Measurements from ENCODE around the gene F10. TPM values are rescaled to one million over a fixed set of nuclear protein-coding genes. Genes with fewer than 3 reads are reported as not detected.

F10 gene
- total RNA-seq, 6 donors from 2014 or later, result 5.3 to 25.0 (median 8.8) TPM

GRCh38 chr13:113146750-113147149, 24.2 kb downstream of the F10 start:
- H3K27ac ChIP-seq, result no peak overlapping the region
- no peaks in the 10 kb centered on the region for H3K9me3 ChIP-seq
- no peak overlapping the region for H3K4me3 ChIP-seq
- H3K27me3 ChIP-seq, result no peaks in the 10 kb centered on the region
- no peak for TF ChIP-seq EP300 (IDR thresholded peaks at IDR 0.05)
- no peak for TF ChIP-seq POLR2AphosphoS5 (IDR thresholded peaks at IDR 0.05)
- TF ChIP-seq, protein P1, sequence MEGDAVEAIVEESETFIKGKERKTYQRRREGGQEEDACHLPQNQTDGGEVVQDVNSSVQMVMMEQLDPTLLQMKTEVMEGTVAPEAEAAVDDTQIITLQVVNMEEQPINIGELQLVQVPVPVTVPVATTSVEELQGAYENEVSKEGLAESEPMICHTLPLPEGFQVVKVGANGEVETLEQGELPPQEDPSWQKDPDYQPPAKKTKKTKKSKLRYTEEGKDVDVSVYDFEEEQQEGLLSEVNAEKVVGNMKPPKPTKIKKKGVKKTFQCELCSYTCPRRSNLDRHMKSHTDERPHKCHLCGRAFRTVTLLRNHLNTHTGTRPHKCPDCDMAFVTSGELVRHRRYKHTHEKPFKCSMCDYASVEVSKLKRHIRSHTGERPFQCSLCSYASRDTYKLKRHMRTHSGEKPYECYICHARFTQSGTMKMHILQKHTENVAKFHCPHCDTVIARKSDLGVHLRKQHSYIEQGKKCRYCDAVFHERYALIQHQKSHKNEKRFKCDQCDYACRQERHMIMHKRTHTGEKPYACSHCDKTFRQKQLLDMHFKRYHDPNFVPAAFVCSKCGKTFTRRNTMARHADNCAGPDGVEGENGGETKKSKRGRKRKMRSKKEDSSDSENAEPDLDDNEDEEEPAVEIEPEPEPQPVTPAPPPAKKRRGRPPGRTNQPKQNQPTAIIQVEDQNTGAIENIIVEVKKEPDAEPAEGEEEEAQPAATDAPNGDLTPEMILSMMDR (IDR thresholded peaks at IDR 0.05), result no peak
- no peaks in the 10 kb centered on the region for H3K36me3 ChIP-seq
- ATAC-seq (ENCODE audit: low FRiP score in 2 of 2), result no peak
- H3K4me1 ChIP-seq, result no peaks in the 10 kb centered on the region
- WGBS, 2 donors, result 78 to 89% methylated on average over 5 to 9 of the region's 9 CpGs
- no peak for DNase-seq

DNA sequence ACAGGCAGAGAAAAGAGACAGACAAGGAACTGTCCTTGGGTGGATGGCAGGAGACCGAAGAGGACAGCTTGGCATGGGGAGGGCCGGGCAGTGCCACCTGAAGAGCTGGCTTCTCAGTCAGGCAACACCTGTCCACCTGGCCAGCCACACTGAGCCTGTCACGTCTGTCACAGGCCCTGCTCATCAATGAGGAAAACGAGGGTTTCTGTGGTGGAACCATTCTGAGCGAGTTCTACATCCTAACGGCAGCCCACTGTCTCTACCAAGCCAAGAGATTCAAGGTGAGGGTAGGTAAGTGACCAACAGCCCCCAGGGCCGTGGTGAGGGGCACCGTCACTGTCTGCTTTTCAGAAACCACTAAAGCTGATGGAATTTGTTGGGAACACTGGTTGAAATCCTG, 24.6 kb downstream of the F10 start:
- no peak for DNase-seq
- Histone ChIP-seq H3K27me3 (no peaks in the 10 kb centered on the region), H3K27ac (no peak overlapping the region), H3K4me3 (no peak overlapping the region), H3K36me3 (no peaks in the 10 kb centered on the region), H3K4me1 (peaks cover 0 to 3% (median under 1%) of the 10 kb centered on the region in 4 donors), H3K9me3 (no peaks in the 10 kb centered on the region)
- WGBS, 2 donors, result 70 to 94% methylated on average over 6 to 8 of the region's 8 CpGs
- TF ChIP-seq POLR2A (IDR thresholded peaks at IDR 0.05) (no peak), POLR2AphosphoS5 (IDR thresholded peaks at IDR 0.05) (no peak), EP300 (IDR thresholded peaks at IDR 0.05) (no peak)
- TF ChIP-seq, protein P1 (IDR thresholded peaks at IDR 0.05), result no peak
- ATAC-seq (ENCODE audit: low FRiP score in 2 of 2), result no peak

- no peak overlapping the region for H3K27ac ChIP-seq
- TF ChIP-seq, protein P1 (IDR thresholded peaks at IDR 0.05), result no peak
- TF ChIP-seq POLR2AphosphoS5 (IDR thresholded peaks at IDR 0.05) (no peak), EP300 (IDR thresholded peaks at IDR 0.05) (no peak), POLR2A (IDR thresholded peaks at IDR 0.05) (no peak)
- no peaks in the 10 kb centered on the region for H3K9me3 ChIP-seq
- peaks cover 8 to 15% (median 11%) of the 10 kb centered on the region in 4 donors for H3K4me1 ChIP-seq
- no peaks in the 10 kb centered on the region for H3K27me3 ChIP-seq
- 92 to 96% methylated on average over 13 of the region's 13 CpGs for WGBS, 2 donors
- no peak overlapping the region for H3K4me3 ChIP-seq
- no peak for DNase-seq
- no peak for ATAC-seq (ENCODE audit: low FRiP score in 2 of 2)
- H3K36me3 ChIP-seq, result no peaks in the 10 kb centered on the region
These were observed 25.8 kb downstream of the F10 start for GRCh38 chr13:113148407-113148806.

DNA sequence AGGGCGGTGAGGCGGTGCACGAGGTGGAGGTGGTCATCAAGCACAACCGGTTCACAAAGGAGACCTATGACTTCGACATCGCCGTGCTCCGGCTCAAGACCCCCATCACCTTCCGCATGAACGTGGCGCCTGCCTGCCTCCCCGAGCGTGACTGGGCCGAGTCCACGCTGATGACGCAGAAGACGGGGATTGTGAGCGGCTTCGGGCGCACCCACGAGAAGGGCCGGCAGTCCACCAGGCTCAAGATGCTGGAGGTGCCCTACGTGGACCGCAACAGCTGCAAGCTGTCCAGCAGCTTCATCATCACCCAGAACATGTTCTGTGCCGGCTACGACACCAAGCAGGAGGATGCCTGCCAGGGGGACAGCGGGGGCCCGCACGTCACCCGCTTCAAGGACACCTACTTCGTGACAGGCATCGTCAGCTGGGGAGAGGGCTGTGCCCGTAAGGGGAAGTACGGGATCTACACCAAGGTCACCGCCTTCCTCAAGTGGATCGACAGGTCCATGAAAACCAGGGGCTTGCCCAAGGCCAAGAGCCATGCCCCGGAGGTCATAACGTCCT, 26.4 kb downstream of the F10 start:
- H3K9me3 ChIP-seq, result no peaks in the 10 kb centered on the region
- TF ChIP-seq, protein P1 (IDR thresholded peaks at IDR 0.05), result no peak
- TF ChIP-seq POLR2A (IDR thresholded peaks at IDR 0.05), result no peak
- TF ChIP-seq POLR2AphosphoS5 (IDR thresholded peaks at IDR 0.05), result no peak
- TF ChIP-seq EP300 (IDR thresholded peaks at IDR 0.05), result no peak
- no peak overlapping the region for H3K4me3 ChIP-seq
- 94 to 96% methylated on average over 29 to 31 of the region's 38 CpGs for WGBS, 2 donors
- ATAC-seq (ENCODE audit: low FRiP score in 2 of 2) (no peak), DNase-seq (peak in 1 of 2 donors; percentile 84)
- H3K36me3 ChIP-seq, result no peaks in the 10 kb centered on the region
- H3K4me1 ChIP-seq, result peaks cover 10 to 17% (median 13%) of the 10 kb centered on the region in 4 donors
- no peaks in the 10 kb centered on the region for H3K27me3 ChIP-seq
- H3K27ac ChIP-seq, result no peak overlapping the region
